GM18498 (cell line): ENCODE data around the gene DISP3.
"Not testable (repeated sequence)": the region's sequence is repeated elsewhere in the genome, so short reads cannot be mapped to it uniquely, and the experiment has no call there.

Experiments
- ATAC-seq: cut with Tn5 transposase; IDR thresholded peaks from one replicate; pipeline ENCODE4 v1.9.1; 2021; ENCODE audit warnings: mild to moderate bottlenecking, moderate library complexity; ENCODE audit not compliant: unreplicated experiment

The DISP3 gene

GRCh38 chr1:11571906-11572616, 93.1 kb downstream of the DISP3 start:
- ATAC-seq: no peak

- no peak for ATAC-seq
These were observed 94.2 kb downstream of the DISP3 start for GRCh38 chr1:11573116-11573692.

- no peak for ATAC-seq
These were observed 96.6 kb downstream of the DISP3 start for GRCh38 chr1:11575553-11575952.

GRCh38 chr1:11576109-11576875, 97.3 kb downstream of the DISP3 start:
- no peak for ATAC-seq

- ATAC-seq: no peak
These were observed 99.0 kb downstream of the DISP3 start for GRCh38 chr1:11578004-11578403.

GRCh38 chr1:11579506-11579905, 100.6 kb downstream of the DISP3 start:
- no peak for ATAC-seq

- ATAC-seq: not testable (repeated sequence)
These were observed 101.1 kb downstream of the DISP3 start for GRCh38 chr1:11580049-11580448.

- ATAC-seq: no peak
These were observed 102.6 kb downstream of the DISP3 start for GRCh38 chr1:11581445-11581991.

- ATAC-seq: no peak
These were observed 106.4 kb downstream of the DISP3 start for GRCh38 chr1:11585389-11585788.
